Activated naive CD8-positive, alpha-beta T cell (primary cell): ENCODE data around the gene KIF5B.
"Not testable (repeated sequence)": the region's sequence is repeated elsewhere in the genome, so short reads cannot be mapped to it uniquely, and the experiment has no call there.

ENCODE experiments used
- H3K27ac Mint-ChIP-seq: one replicate; pipeline ENCODE4 v1.8.0; 2021; ENCODE audit warnings: mixed read lengths
- H3K27me3 Mint-ChIP-seq: one replicate; pipeline ENCODE4 v1.8.0; 2021; ENCODE audit warnings: mixed read lengths
- H3K36me3 Mint-ChIP-seq: one replicate; pipeline ENCODE4 v1.8.0; 2021; ENCODE audit warnings: mixed read lengths
- H3K4me1 Mint-ChIP-seq: one replicate; pipeline ENCODE4 v1.8.0; 2021; ENCODE audit warnings: low read depth, mixed read lengths
- H3K4me3 Mint-ChIP-seq: one replicate; pipeline ENCODE4 v1.8.0; 2021; ENCODE audit warnings: mild to moderate bottlenecking, mixed read lengths
- H3K9me3 Mint-ChIP-seq: one replicate; pipeline ENCODE4 v1.8.0; 2021; ENCODE audit warnings: low read depth, mixed read lengths

Gene KIF5B

GRCh38 chr10:32072025-32072800 is 16.0 kb upstream of the KIF5B start:
- H3K9me3 Mint-ChIP-seq: no peaks in the 10 kb centered on the region
- H3K27me3 Mint-ChIP-seq: no peaks in the 10 kb centered on the region
- H3K4me1 Mint-ChIP-seq: no peaks in the 10 kb centered on the region
- H3K27ac Mint-ChIP-seq: no peak overlapping the region
- H3K4me3 Mint-ChIP-seq: no peak overlapping the region
- H3K36me3 Mint-ChIP-seq: no peaks in the 10 kb centered on the region

- no peak overlapping the region for H3K27ac Mint-ChIP-seq
- no peaks in the 10 kb centered on the region for H3K9me3 Mint-ChIP-seq
- H3K36me3 Mint-ChIP-seq: no peaks in the 10 kb centered on the region
- H3K27me3 Mint-ChIP-seq: no peaks in the 10 kb centered on the region
- no peaks in the 10 kb centered on the region for H3K4me1 Mint-ChIP-seq
- no peak overlapping the region for H3K4me3 Mint-ChIP-seq
These were observed 14.4 kb upstream of the KIF5B start for GRCh38 chr10:32070645-32071044.

- Mint-ChIP-seq H3K4me3 (no peak overlapping the region), H3K4me1 (no peaks in the 10 kb centered on the region), H3K36me3 (no peaks in the 10 kb centered on the region), H3K27me3 (no peaks in the 10 kb centered on the region), H3K27ac (no peak overlapping the region), H3K9me3 (no peaks in the 10 kb centered on the region)
These were observed 12.3 kb upstream of the KIF5B start for GRCh38 chr10:32068569-32068968.

- H3K27ac Mint-ChIP-seq, H3K4me3 Mint-ChIP-seq, H3K4me1 Mint-ChIP-seq, H3K36me3 Mint-ChIP-seq, H3K27me3 Mint-ChIP-seq, H3K9me3 Mint-ChIP-seq: not testable (repeated sequence)
These were observed 11.7 kb upstream of the KIF5B start for GRCh38 chr10:32067931-32068330.

- H3K27ac Mint-ChIP-seq: no peak overlapping the region
- no peaks in the 10 kb centered on the region for H3K9me3 Mint-ChIP-seq
- H3K4me3 Mint-ChIP-seq: no peak overlapping the region
These were observed 9.6 kb upstream of the KIF5B start for GRCh38 chr10:32065856-32066255.

GRCh38 chr10:32061440-32061839 is 5.2 kb upstream of the KIF5B start:
- peaks cover 6% of the 10 kb centered on the region for H3K4me1 Mint-ChIP-seq
- no peaks in the 10 kb centered on the region for H3K9me3 Mint-ChIP-seq
- H3K4me3 Mint-ChIP-seq: no peak overlapping the region
- H3K36me3 Mint-ChIP-seq: no peaks in the 10 kb centered on the region
- H3K27me3 Mint-ChIP-seq: no peaks in the 10 kb centered on the region
- no peak overlapping the region for H3K27ac Mint-ChIP-seq

More at GRCh38 chr10:32065856-32066255, 9.6 kb upstream of the KIF5B start:
- H3K4me1 Mint-ChIP-seq: no peaks in the 10 kb centered on the region
- no peaks in the 10 kb centered on the region for H3K27me3 Mint-ChIP-seq
- no peaks in the 10 kb centered on the region for H3K36me3 Mint-ChIP-seq

GRCh38 chr10:32060347-32060746 is 4.1 kb upstream of the KIF5B start:
- H3K36me3 Mint-ChIP-seq: no peaks in the 10 kb centered on the region
- no peaks in the 10 kb centered on the region for H3K9me3 Mint-ChIP-seq
- no peak overlapping the region for H3K27ac Mint-ChIP-seq
- H3K4me1 Mint-ChIP-seq: peaks cover 7% of the 10 kb centered on the region
- no peak overlapping the region for H3K4me3 Mint-ChIP-seq
- no peaks in the 10 kb centered on the region for H3K27me3 Mint-ChIP-seq

GRCh38 chr10:32059472-32059871 is 3.2 kb upstream of the KIF5B start:
- Mint-ChIP-seq H3K27ac (no peak overlapping the region), H3K27me3 (no peaks in the 10 kb centered on the region), H3K4me3 (no peak overlapping the region), H3K36me3 (no peaks in the 10 kb centered on the region), H3K9me3 (no peaks in the 10 kb centered on the region), H3K4me1 (peaks cover 12% of the 10 kb centered on the region)

- no peaks in the 10 kb centered on the region for H3K27me3 Mint-ChIP-seq
- H3K4me3 Mint-ChIP-seq: peak overlapping the region; percentile 98
- H3K9me3 Mint-ChIP-seq: no peaks in the 10 kb centered on the region
- H3K36me3 Mint-ChIP-seq: no peaks in the 10 kb centered on the region
- peaks cover 36% of the 10 kb centered on the region for H3K4me1 Mint-ChIP-seq
- peak overlapping the region; percentile 95 for H3K27ac Mint-ChIP-seq
These were observed 779 bp upstream of the KIF5B start for GRCh38 chr10:32057036-32057372.

- Mint-ChIP-seq H3K27ac (peak overlapping the region; percentile 95), H3K9me3 (no peaks in the 10 kb centered on the region), H3K4me1 (peaks cover 50% of the 10 kb centered on the region)
These were observed 618 bp downstream of the KIF5B start for GRCh38 chr10:32055478-32056135.

GRCh38 chr10:32054094-32054493 is 2.1 kb downstream of the KIF5B start:
- Mint-ChIP-seq H3K4me1 (peaks cover 65% of the 10 kb centered on the region), H3K27ac (peak overlapping the region; percentile 95), H3K4me3 (peak overlapping the region; percentile 98), H3K36me3 (no peaks in the 10 kb centered on the region), H3K27me3 (no peaks in the 10 kb centered on the region), H3K9me3 (no peaks in the 10 kb centered on the region)

More at GRCh38 chr10:32055478-32056135, 618 bp downstream of the KIF5B start:
- Mint-ChIP-seq H3K27me3 (no peaks in the 10 kb centered on the region), H3K36me3 (no peaks in the 10 kb centered on the region), H3K4me3 (peak overlapping the region; percentile 98)

- H3K27me3 Mint-ChIP-seq, H3K27ac Mint-ChIP-seq, H3K9me3 Mint-ChIP-seq, H3K36me3 Mint-ChIP-seq: not testable (repeated sequence)
- Mint-ChIP-seq H3K4me3 (peak overlapping the region; percentile 98), H3K4me1 (peaks cover 70% of the 10 kb centered on the region)
These were observed 2.8 kb downstream of the KIF5B start for GRCh38 chr10:32053392-32053791.

GRCh38 chr10:32051926-32052325 is 4.3 kb downstream of the KIF5B start:
- peaks cover 7% of the 10 kb centered on the region for H3K36me3 Mint-ChIP-seq

GRCh38 chr10:32050177-32050576 is 6.0 kb downstream of the KIF5B start:
- peak overlapping the region; percentile 38 for H3K4me3 Mint-ChIP-seq
- no peaks in the 10 kb centered on the region for H3K27me3 Mint-ChIP-seq

More at GRCh38 chr10:32051926-32052325, 4.3 kb downstream of the KIF5B start:
- Mint-ChIP-seq H3K27me3 (no peaks in the 10 kb centered on the region), H3K9me3 (no peaks in the 10 kb centered on the region), H3K27ac (no peak overlapping the region), H3K4me1 (peaks cover 81% of the 10 kb centered on the region), H3K4me3 (peak overlapping the region; percentile 98)

GRCh38 chr10:32049113-32049512 is 7.1 kb downstream of the KIF5B start:
- Mint-ChIP-seq H3K27ac (peak overlapping the region; percentile 7), H3K4me1 (peaks cover 93% of the 10 kb centered on the region), H3K27me3 (no peaks in the 10 kb centered on the region), H3K36me3 (peaks cover 19% of the 10 kb centered on the region), H3K4me3 (no peak overlapping the region), H3K9me3 (no peaks in the 10 kb centered on the region)

More at GRCh38 chr10:32050177-32050576, 6.0 kb downstream of the KIF5B start:
- peak overlapping the region; percentile 16 for H3K27ac Mint-ChIP-seq
- H3K4me1 Mint-ChIP-seq: peaks cover 90% of the 10 kb centered on the region
- H3K36me3 Mint-ChIP-seq: peaks cover 16% of the 10 kb centered on the region
- no peaks in the 10 kb centered on the region for H3K9me3 Mint-ChIP-seq
